Mesodermal cell (in vitro differentiated cells): ENCODE data around the gene CHD9. TPM values are rescaled to one million over a fixed set of nuclear protein-coding genes. Genes with fewer than 3 reads are reported as not detected.

ENCODE experiments used
- H3K27ac ChIP-seq: 2 replicates; pipeline ENCODE4 v1.7.0; 2013; ENCODE audit warnings: mild to moderate bottlenecking, low read depth, low read length, moderate library complexity; ENCODE audit not compliant: severe bottlenecking
- H3K36me3 ChIP-seq: 2 replicates; pipeline ENCODE4 v1.7.1; 2013; ENCODE audit warnings: mild to moderate bottlenecking, low read length, moderate library complexity; ENCODE audit not compliant: control insufficient read depth, insufficient read depth
- H3K4me1 ChIP-seq: one replicate; pipeline ENCODE4 v1.7.1; 2013; ENCODE audit warnings: mild to moderate bottlenecking, low read length; ENCODE audit not compliant: insufficient read depth, control insufficient read depth, poor library complexity, severe bottlenecking
- H3K4me3 ChIP-seq: 2 replicates; pipeline ENCODE4 v1.7.0; 2013; ENCODE audit warnings: low read length, control low read depth, mild to moderate bottlenecking; ENCODE audit not compliant: insufficient read depth, poor library complexity, severe bottlenecking; ENCODE audit errors: extremely low read depth
- H3K9me3 ChIP-seq: 2 replicates; pipeline ENCODE4 v1.7.1; 2013; ENCODE audit warnings: mild to moderate bottlenecking, low read length, moderate library complexity; ENCODE audit not compliant: control insufficient read depth
- WGBS, 2 experiments: methylation state at CpG; one replicate each; pipeline ENCODE4 v1.1.5; 2013; ENCODE audit warnings: missing lambda C conversion rate in 2 of 2; ENCODE audit not compliant: insufficient coverage in 2 of 2; 5-methylcytosine and 5-hydroxymethylcytosine counted together
- polyA plus RNA-seq, 2 experiments: library from polyadenylated mRNA; stranded (reverse); fragments of 50-300 nt; gene quantifications; one replicate each; pipeline ENCODE4 v1.2.3, GENCODE V29; 2013

The CHD9 gene, protein sequence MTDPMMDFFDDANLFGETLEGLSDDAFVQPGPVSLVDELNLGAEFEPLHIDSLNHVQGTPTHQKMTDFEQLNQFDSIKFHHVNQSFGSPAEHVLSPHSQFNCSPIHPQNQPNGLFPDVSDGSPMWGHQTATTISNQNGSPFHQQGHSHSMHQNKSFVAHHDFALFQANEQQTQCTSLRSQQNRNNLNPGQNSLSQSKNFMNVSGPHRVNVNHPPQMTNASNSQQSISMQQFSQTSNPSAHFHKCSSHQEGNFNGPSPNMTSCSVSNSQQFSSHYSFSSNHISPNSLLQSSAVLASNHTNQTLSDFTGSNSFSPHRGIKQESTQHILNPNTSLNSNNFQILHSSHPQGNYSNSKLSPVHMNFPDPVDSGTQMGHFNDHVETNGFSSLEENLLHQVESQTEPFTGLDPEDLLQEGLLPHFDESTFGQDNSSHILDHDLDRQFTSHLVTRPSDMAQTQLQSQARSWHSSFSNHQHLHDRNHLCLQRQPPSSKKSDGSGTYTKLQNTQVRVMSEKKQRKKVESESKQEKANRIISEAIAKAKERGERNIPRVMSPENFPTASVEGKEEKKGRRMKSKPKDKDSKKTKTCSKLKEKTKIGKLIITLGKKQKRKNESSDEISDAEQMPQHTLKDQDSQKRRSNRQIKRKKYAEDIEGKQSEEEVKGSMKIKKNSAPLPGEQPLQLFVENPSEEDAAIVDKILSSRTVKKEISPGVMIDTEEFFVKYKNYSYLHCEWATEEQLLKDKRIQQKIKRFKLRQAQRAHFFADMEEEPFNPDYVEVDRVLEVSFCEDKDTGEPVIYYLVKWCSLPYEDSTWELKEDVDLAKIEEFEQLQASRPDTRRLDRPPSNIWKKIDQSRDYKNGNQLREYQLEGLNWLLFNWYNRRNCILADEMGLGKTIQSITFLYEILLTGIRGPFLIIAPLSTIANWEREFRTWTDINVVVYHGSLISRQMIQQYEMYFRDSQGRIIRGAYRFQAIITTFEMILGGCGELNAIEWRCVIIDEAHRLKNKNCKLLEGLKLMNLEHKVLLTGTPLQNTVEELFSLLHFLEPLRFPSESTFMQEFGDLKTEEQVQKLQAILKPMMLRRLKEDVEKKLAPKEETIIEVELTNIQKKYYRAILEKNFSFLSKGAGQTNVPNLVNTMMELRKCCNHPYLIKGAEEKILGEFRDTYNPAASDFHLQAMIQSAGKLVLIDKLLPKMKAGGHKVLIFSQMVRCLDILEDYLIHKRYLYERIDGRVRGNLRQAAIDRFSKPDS (N-terminal part only)
- polyA plus RNA-seq (2013, experiment 1 of 2): 32.8 TPM
- polyA plus RNA-seq (2013, experiment 2 of 2): 31.9 TPM

- WGBS, 2 experiments: 2% methylated on average over 48 to 59 of the region's 62 CpGs
- peak within 1 kb of the TSS; percentile 67 for H3K4me3 ChIP-seq
Observed at GRCh38 chr16:53054670-53055485, at the start of gene CHD9. TSS of gene CHD9 (plus strand) at chr16:53054991. CDS start at chr16:53156090, 101,099 bp downstream.

GRCh38 chr16:53007095-53007494, 47.7 kb upstream of the CHD9 start:
- Histone ChIP-seq H3K9me3 (no peaks in the 10 kb centered on the region), H3K27ac (no peak overlapping the region), H3K4me1 (no peaks in the 10 kb centered on the region), H3K4me3 (no peak overlapping the region), H3K36me3 (no peaks in the 10 kb centered on the region)
- WGBS, 2 experiments: 75 to 100% methylated on average over 1 of the region's 1 CpG

More at GRCh38 chr16:53054670-53055485, at the start of gene CHD9:
- H3K27ac ChIP-seq: peak within 1 kb of the TSS; percentile 88
- H3K4me1 ChIP-seq: peaks cover 8% of the 10 kb centered on the region
- no peaks in the 10 kb centered on the region for H3K9me3 ChIP-seq
- no peaks in the 10 kb centered on the region for H3K36me3 ChIP-seq

DNA sequence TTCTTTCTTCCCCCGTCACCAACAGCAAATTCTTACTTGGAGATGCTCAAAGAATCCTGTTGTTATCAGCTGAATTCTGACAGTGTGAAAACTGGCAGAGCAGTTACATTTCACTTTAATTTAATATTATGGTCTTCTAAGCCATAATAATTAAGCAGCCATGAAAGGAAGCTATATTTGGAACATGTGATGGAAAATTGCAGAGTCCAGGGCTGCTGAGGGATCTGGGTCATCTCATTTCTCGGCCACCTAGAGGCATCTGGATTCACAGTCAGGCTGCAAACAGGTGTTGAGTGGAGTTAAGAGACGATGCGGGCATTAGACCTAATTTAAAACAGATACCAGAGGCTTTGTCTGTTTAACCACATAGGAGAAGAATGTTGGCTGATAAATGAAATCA, 40.5 kb upstream of the CHD9 start:
- WGBS, 2 experiments: 70 to 90% methylated on average over 3 of the region's 4 CpGs
- Histone ChIP-seq H3K4me3 (no peak overlapping the region), H3K36me3 (no peaks in the 10 kb centered on the region), H3K27ac (no peak overlapping the region), H3K4me1 (no peaks in the 10 kb centered on the region), H3K9me3 (no peaks in the 10 kb centered on the region)

GRCh38 chr16:53018834-53019416, 35.9 kb upstream of the CHD9 start:
- Histone ChIP-seq H3K27ac (no peak overlapping the region), H3K9me3 (no peaks in the 10 kb centered on the region), H3K36me3 (no peaks in the 10 kb centered on the region), H3K4me1 (no peaks in the 10 kb centered on the region), H3K4me3 (no peak overlapping the region)
- 83 to 90% methylated on average over 1 to 2 of the region's 2 CpGs for WGBS, 2 experiments

DNA sequence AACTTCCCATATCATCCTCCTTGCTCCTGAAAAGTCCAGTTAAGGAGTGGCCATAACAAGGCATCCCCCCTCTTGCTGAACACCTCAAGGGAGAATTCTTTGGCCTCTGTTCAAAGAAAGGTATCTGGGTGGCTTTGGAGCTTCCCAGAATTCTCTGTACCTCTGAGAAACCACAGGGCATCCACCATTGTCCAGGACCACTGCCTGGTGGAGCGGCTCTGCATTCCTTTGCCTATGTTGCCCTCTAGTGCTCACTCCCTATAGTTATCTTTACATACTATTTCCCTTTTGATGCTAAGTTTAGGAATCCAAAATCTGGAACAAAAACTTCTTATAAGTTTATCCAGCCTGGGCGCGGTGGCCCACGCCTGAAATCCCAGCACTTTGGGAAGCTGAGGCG, 32.4 kb upstream of the CHD9 start:
- Histone ChIP-seq H3K27ac (no peak overlapping the region), H3K36me3 (no peaks in the 10 kb centered on the region), H3K4me3 (no peak overlapping the region), H3K9me3 (no peaks in the 10 kb centered on the region), H3K4me1 (no peaks in the 10 kb centered on the region)
- 7 to 12% methylated on average over 5 of the region's 5 CpGs for WGBS, 2 experiments

DNA sequence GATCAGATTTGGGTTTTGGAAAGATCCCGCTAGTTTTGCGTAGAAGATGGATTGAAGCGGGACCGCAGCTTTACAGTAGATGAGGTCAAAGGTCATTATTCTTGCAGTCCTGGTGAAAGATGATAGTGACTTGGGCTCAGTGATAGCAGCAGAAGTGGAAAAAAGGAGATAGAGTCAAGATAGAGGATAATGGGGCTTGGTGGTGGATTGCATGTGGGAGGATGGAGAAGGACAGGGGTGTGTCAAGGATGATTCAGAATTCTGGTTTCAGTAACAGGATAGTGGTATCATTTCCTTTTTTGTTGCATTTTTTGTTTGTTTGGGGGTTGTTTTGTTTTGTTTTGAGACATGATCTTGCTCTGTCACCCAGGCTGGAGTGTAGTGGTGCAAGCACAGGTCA, 30.7 kb upstream of the CHD9 start:
- Histone ChIP-seq H3K4me1 (no peaks in the 10 kb centered on the region), H3K27ac (no peak overlapping the region), H3K36me3 (no peaks in the 10 kb centered on the region), H3K9me3 (no peaks in the 10 kb centered on the region), H3K4me3 (no peak overlapping the region)
- WGBS, 2 experiments: 95 to 99% methylated on average over 4 of the region's 4 CpGs

DNA sequence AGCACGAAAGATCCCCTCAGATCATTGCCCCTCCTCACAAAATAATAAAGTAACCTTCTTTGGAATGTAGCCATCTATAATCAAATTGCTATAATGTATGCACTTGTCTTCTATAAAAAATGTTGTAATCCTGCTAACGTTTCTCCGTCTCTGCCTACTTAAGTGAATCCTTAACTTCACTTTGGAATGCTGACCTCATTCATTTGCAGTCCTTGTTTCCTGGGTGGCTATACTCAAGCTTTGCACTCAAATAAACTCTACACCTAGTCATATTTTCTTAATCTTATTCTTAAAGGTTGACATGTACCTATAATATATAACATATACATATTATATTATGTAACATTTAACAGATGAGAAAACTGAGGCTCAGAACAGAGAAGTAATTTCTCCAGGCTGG, 24.8 kb upstream of the CHD9 start:
- 88% methylated on average over 2 of the region's 3 CpGs; no CpG with 5 or more reads in 1 of the 2 experiments for WGBS, 2 experiments
- Histone ChIP-seq H3K27ac (no peak overlapping the region), H3K36me3 (no peaks in the 10 kb centered on the region), H3K4me1 (no peaks in the 10 kb centered on the region), H3K9me3 (peaks cover 16% of the 10 kb centered on the region), H3K4me3 (no peak overlapping the region)

DNA sequence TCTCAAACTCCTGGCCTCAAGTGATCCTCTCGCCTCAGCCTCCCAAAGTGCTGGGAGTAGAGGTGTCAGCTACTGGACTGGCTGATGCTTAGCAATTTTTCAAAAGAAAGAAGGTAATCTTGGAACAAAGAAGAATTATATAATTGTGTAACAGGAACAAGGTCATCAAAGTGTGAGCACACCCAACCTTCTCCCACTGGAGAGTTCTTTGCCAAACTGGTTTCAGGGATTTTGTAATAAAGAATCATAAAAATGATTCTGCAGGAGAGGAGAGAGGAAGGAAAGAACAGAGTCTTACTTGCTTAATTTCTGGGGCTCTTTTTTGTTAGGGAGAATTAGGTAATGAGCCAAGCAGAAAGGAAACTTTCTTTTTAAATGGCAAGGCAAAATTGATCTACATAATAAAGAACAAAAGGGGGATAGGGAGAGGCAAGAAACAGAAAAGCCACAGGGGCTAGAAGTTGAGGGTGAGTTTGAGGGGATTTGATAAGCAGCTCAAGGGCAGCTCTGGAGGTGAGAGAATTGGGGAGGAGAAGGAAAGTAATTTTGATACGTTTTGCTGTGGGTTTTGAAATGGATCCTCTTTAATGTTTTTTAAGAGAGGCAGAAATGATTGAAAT, 23.4 kb upstream of the CHD9 start:
- Histone ChIP-seq H3K4me3 (no peak overlapping the region), H3K4me1 (no peaks in the 10 kb centered on the region), H3K36me3 (no peaks in the 10 kb centered on the region), H3K9me3 (peaks cover 16% of the 10 kb centered on the region), H3K27ac (no peak overlapping the region)
- WGBS, 2 experiments: 0 to 13% methylated on average over 1 of the region's 2 CpGs

- Histone ChIP-seq H3K27ac (no peak overlapping the region), H3K36me3 (no peaks in the 10 kb centered on the region), H3K9me3 (peaks cover 16% of the 10 kb centered on the region), H3K4me3 (no peak overlapping the region), H3K4me1 (no peaks in the 10 kb centered on the region)
- 81 to 100% methylated on average over 1 to 3 of the region's 6 CpGs for WGBS, 2 experiments
Observed at GRCh38 chr16:53034306-53034705, 20.5 kb upstream of the CHD9 start.
